Endodermal cell (in vitro differentiated cells): ENCODE data around the gene GOLGA6L2. TPM values are rescaled to one million over a fixed set of nuclear protein-coding genes. Genes with fewer than 3 reads are reported as not detected.
"Not testable (repeated sequence)": the region's sequence is repeated elsewhere in the genome, so short reads cannot be mapped to it uniquely, and the experiment has no call there.

ENCODE experiments used
- DNase-seq: peaks from one replicate; pipeline ENCODE4 v3.0.0-alpha.2; 2017
- H3K27ac ChIP-seq: 2 replicates; pipeline ENCODE4 v1.5.1; 2013; ENCODE audit warnings: mild to moderate bottlenecking, low read depth, low read length, moderate library complexity
- H3K27me3 ChIP-seq: 2 replicates; pipeline ENCODE4 v1.6.1; 2013; ENCODE audit warnings: mild to moderate bottlenecking, low read length, moderate library complexity; ENCODE audit not compliant: insufficient read depth, control insufficient read depth, poor library complexity, severe bottlenecking
- H3K36me3 ChIP-seq: 2 replicates; pipeline ENCODE4 v1.7.0; 2013; ENCODE audit warnings: mild to moderate bottlenecking, low read length, moderate library complexity; ENCODE audit not compliant: control insufficient read depth, insufficient read depth
- H3K4me1 ChIP-seq: one replicate; pipeline ENCODE4 v1.7.0; 2013; ENCODE audit warnings: low read length; ENCODE audit not compliant: control insufficient read depth, insufficient read depth
- H3K4me3 ChIP-seq: 2 replicates; pipeline ENCODE4 v1.5.1; 2013; ENCODE audit warnings: mild to moderate bottlenecking, low read length, moderate library complexity
- H3K9ac ChIP-seq: 2 replicates; pipeline ENCODE4 v1.6.1; 2013; ENCODE audit warnings: mild to moderate bottlenecking, low read length, moderate library complexity; ENCODE audit not compliant: poor library complexity, severe bottlenecking; ENCODE audit errors: extremely low read depth
- H3K9me3 ChIP-seq: 2 replicates; pipeline ENCODE4 v1.6.1; 2013; ENCODE audit warnings: mild to moderate bottlenecking, low read length, moderate library complexity; ENCODE audit not compliant: control insufficient read depth
- H3K27ac Mint-ChIP-seq: 2 replicates; pipeline ENCODE4 v1.8.0; 2020; ENCODE audit warnings: mixed read lengths
- H3K27me3 Mint-ChIP-seq: 2 replicates; pipeline ENCODE4 v1.8.0; 2021; ENCODE audit warnings: mild to moderate bottlenecking, mixed read lengths; ENCODE audit not compliant: insufficient read depth
- H3K36me3 Mint-ChIP-seq: 2 replicates; pipeline ENCODE4 v1.8.0; 2020; ENCODE audit warnings: low read depth, mixed read lengths
- H3K4me1 Mint-ChIP-seq: 2 replicates; pipeline ENCODE4 v1.8.0; 2020; ENCODE audit warnings: mixed read lengths
- H3K4me3 Mint-ChIP-seq: 2 replicates; pipeline ENCODE4 v1.8.0; 2020; ENCODE audit warnings: mild to moderate bottlenecking, moderate library complexity, mixed read lengths
- H3K9me3 Mint-ChIP-seq: 2 replicates; pipeline ENCODE4 v1.8.0; 2020; ENCODE audit warnings: mild to moderate bottlenecking, mixed read lengths
- CTCF ChIP-seq: fragments of 200-600 bp; sonication (generic); conservative IDR thresholded peaks from 2 replicates; pipeline ENCODE4 v1.5.0; 2021; ENCODE audit warnings: antibody characterized with exemption, mild to moderate bottlenecking
- WGBS, 2 experiments: methylation state at CpG; one replicate each; pipeline versions ENCODE4 v1.1.5 to v1.1.7; 2013; ENCODE audit warnings: missing lambda C conversion rate in 2 of 2, mixed read lengths in 1 of 2; ENCODE audit not compliant: insufficient coverage in 1 of 2, insufficient read length in 1 of 2; 5-methylcytosine and 5-hydroxymethylcytosine counted together
- total RNA-seq, 2 donors: library from RNA; stranded (reverse); fragmentation: NEBNext Ultra II Directional in 1 of 2; extraction: Animal tissue kit (Norgen Biotek cat#: 25700) in 1 of 2; gene quantifications; 2 replicates in 1 of 2; 3 replicates in 1 of 2; pipeline ENCODE4 v1.2.1, GENCODE V29; 2021

GOLGA6L2 gene
- total RNA-seq, 2 donors from 2014 or later: not detected

- Histone ChIP-seq H3K36me3 (no peaks in the 10 kb centered on the region), H3K27ac (no peak overlapping the region), H3K9me3 (no peaks in the 10 kb centered on the region), H3K4me1 (no peaks in the 10 kb centered on the region), H3K9ac (no peak overlapping the region), H3K27me3 (no peaks in the 10 kb centered on the region), H3K4me3 (no peak overlapping the region)
- TF ChIP-seq CTCF: no peak
- peak; percentile 83 for DNase-seq
- Mint-ChIP-seq H3K9me3 (peaks cover 77% of the 10 kb centered on the region), H3K27me3 (peaks cover 4% of the 10 kb centered on the region), H3K4me3 (no peak overlapping the region), H3K4me1 (no peaks in the 10 kb centered on the region), H3K36me3 (no peaks in the 10 kb centered on the region), H3K27ac (no peak overlapping the region)
- 84 to 93% methylated on average over 12 to 43 of the region's 43 CpGs for whole genome bisulfite sequencing, 2 experiments
These were observed 30.4 kb downstream of the GOLGA6L2 start for GRCh38 chr15:23416349-23417276.

GRCh38 chr15:23415866-23416265, 31.2 kb downstream of the GOLGA6L2 start:
- H3K27me3 ChIP-seq, H3K27ac ChIP-seq, H3K4me1 ChIP-seq, H3K27ac Mint-ChIP-seq, H3K4me1 Mint-ChIP-seq, H3K4me3 Mint-ChIP-seq, H3K27me3 Mint-ChIP-seq, DNase-seq, H3K36me3 Mint-ChIP-seq, H3K9me3 ChIP-seq, H3K9ac ChIP-seq, H3K4me3 ChIP-seq, H3K36me3 ChIP-seq: not testable (repeated sequence)
- 88 to 91% methylated on average over 7 to 8 of the region's 8 CpGs for WGBS, 2 experiments
- H3K9me3 Mint-ChIP-seq: peaks cover 75% of the 10 kb centered on the region

- Mint-ChIP-seq H3K36me3 (no peaks in the 10 kb centered on the region), H3K9me3 (peaks cover 76% of the 10 kb centered on the region), H3K4me3 (no peak overlapping the region), H3K4me1 (no peaks in the 10 kb centered on the region), H3K27ac (no peak overlapping the region), H3K27me3 (peaks cover 4% of the 10 kb centered on the region)
- H3K36me3 ChIP-seq: no peaks in the 10 kb centered on the region
- no peak overlapping the region for H3K27ac ChIP-seq
- TF ChIP-seq CTCF: no peak
- H3K9me3 ChIP-seq: no peaks in the 10 kb centered on the region
- WGBS, 2 experiments: 87 to 92% methylated on average over 4 to 8 of the region's 8 CpGs
- H3K4me3 ChIP-seq: no peak overlapping the region
- H3K4me1 ChIP-seq: no peaks in the 10 kb centered on the region
- H3K9ac ChIP-seq: no peak overlapping the region
- no peak for DNase-seq
- H3K27me3 ChIP-seq: no peaks in the 10 kb centered on the region
These were observed 31.6 kb downstream of the GOLGA6L2 start for GRCh38 chr15:23415321-23415865.

- DNase-seq, H3K4me1 ChIP-seq, H3K4me3 ChIP-seq, H3K27me3 Mint-ChIP-seq, H3K27ac Mint-ChIP-seq, H3K9ac ChIP-seq, H3K4me3 Mint-ChIP-seq, H3K9me3 ChIP-seq, H3K36me3 ChIP-seq, H3K4me1 Mint-ChIP-seq, H3K36me3 Mint-ChIP-seq, H3K27ac ChIP-seq, H3K27me3 ChIP-seq: not testable (repeated sequence)
- H3K9me3 Mint-ChIP-seq: peaks cover 72% of the 10 kb centered on the region
- 81 to 100% methylated on average over 1 to 5 of the region's 5 CpGs for WGBS, 2 experiments
These were observed 34.0 kb downstream of the GOLGA6L2 start for GRCh38 chr15:23412881-23413600.
